Epithelial cell of prostate (primary cell): ENCODE data around the gene ROR2.

ENCODE experiments used
- DNase-seq: peaks from one replicate; pipeline ENCODE4 v3.0.0-alpha.2; 2011; ENCODE audit warnings: low read depth, low spot score
- H3K27ac ChIP-seq: fragments of 450-650 bp; 2 replicates; pipeline ENCODE4 v1.5.1; 2017; ENCODE audit warnings: mild to moderate bottlenecking

Gene ROR2

GRCh38 chr9:91825422-91825821, 124.6 kb downstream of the ROR2 start:
- DNase-seq: peak; percentile 24
- H3K27ac ChIP-seq: peak overlapping the region; percentile 45

- peak overlapping the region; percentile 45 for H3K27ac ChIP-seq
- no peak for DNase-seq
Observed at GRCh38 chr9:91824601-91825305, 125.3 kb downstream of the ROR2 start.

- no peak overlapping the region for H3K27ac ChIP-seq
Observed at GRCh38 chr9:91824151-91824550, 125.9 kb downstream of the ROR2 start.

DNA sequence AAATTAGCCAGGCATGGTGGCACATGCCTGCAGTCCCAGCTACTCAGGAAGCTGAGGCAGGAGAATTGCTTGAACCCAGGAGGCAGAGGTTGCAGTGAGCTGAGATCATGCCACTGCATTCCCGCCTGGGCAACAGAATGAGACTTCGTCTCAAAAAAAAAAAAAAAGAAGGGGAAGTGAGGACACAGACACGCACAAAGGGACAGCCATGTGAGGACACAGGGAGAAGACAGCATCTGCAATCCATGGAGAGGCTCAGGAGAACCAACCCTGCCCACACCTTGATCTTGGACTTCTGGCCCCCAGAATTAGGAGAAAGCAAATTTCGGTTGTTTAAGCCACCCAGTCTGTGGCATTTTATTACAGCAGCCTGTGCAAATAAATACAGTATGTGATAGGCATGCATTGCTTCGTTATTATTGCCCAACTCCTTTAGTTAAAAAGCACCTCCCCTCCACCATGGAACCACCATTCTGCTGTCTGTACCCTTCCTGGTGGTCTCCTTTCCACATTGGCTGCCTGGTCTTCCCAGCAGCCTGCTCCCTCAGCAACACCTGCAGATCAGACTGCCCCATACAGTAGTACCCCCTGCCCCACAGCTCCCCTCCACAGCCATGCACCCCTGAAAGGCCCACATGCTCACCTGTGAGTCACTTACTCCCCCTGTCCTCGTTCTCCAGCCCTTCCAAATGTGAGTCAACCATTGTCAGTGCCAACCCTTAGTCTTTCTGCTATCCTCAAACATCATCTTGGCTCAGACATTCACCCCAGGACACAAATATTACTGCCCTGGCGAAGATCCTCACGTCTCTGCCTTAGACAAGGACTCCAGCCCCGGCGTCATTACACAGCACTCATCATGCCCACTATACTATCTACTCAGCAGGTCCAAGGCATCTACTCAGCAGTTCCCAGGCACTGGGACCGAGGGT, 128.8 kb downstream of the ROR2 start:
- H3K27ac ChIP-seq: no peak overlapping the region

More at GRCh38 chr9:91824151-91824550, 125.9 kb downstream of the ROR2 start:
- no peak for DNase-seq

DNA sequence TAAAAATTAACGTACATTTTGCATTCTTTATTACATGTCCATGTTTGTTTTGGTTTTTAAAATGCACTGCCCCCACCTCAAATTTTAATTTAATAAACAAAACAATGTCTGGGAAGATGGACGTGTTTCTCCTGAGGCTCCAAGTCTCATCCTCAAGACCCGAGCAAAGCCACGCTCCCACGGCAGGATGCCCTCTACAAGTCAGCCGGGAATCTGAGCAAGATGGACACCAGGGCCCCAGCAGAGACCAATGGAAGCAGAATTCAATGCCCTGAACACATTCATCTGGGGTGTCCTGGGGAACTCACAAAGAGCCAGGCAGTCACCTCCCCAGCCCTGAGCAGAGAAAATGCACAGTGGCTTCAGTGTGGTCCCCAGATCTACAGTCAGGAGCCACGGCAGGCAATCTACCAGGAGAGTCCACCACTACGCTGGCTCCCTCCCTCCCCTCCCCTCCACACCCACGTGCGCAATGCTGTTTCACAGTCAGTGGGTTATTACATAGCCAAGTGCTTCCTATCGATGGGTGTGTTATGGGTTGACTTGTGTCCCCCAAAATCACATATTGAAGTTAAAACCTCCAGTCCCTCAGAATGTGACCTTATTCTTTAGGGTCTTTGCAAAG, 129.8 kb downstream of the ROR2 start:
- no peak for DNase-seq
- H3K27ac ChIP-seq: no peak overlapping the region

More for the DNA sequence above, 128.8 kb downstream of the ROR2 start:
- no peak for DNase-seq

DNA sequence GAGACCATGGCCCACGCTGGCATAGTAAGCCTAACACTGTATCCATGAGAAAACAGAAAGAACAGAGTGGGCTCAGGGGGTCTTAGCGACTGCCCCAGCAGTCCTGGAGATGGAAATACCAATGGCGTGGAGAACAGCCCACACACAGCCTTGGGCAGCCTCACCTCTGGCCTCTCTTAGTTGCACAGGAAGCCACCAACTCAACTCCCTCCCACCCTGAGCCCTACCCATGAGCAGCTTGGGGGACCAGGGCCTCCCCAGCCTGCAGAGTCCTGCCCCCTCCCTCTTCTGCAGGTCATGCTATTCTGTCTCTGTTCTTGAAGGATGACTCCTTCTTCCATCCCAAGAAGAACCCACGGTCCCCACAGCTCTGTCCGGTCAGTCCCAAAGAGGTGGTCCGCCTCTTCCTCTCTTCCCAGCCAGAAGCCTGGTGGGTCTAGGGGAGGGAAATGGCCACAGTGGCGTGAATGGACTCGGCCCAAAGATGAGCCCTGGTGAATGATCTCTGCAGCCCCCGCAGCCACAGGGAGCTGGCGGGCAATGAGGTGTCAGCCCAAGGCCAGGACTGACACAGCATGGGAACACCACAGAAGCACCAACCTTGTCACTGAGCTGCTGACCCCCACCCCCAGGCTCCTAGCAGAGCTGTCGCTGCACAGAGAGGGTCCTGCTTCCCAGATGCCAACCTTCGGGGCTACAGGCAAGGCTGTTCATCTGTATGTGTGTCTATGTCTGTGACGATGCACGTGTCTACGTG, 131.2 kb downstream of the ROR2 start:
- no peak for DNase-seq
- no peak overlapping the region for H3K27ac ChIP-seq

- H3K27ac ChIP-seq: no peak overlapping the region
- no peak for DNase-seq
Observed at GRCh38 chr9:91818225-91818585, 131.8 kb downstream of the ROR2 start.

DNA sequence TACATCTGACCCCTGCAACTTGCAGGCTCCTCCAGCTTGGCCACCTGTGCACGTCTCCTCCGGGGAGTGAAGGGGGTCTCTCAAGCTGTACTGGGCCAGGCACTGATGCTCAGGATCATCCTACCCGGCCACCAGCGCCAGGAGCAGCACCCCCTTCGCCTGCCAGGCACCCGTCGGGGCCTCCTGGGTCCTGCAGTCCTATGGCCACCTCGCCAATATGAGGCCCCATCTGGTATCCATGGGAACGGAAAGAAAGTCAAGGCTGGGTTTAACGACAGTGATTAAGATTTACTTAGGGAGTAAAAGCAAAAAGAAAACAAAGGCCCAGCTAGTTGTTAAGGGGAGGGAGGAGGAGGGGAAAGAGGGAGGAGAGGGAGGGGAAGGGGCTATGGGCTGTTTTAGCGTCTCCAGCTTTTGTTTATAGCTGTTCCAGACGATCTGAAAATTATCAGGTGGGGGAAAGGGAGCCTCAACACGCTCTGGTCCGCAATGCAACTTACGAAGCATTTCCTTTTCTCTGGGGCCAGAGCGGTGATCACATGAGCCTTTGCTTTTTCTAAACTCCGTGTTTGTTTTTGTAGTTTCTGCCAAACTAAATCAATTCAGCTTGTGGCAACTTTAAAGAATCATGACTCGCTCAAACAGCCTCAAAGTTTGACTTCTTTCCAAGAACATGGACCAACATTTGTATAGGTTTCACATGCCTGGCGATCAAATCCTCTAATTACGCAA, 132.4 kb downstream of the ROR2 start:
- no peak overlapping the region for H3K27ac ChIP-seq
- no peak for DNase-seq

- no peak for DNase-seq
- no peak overlapping the region for H3K27ac ChIP-seq
Observed at GRCh38 chr9:91817106-91817492, 132.9 kb downstream of the ROR2 start.

DNA sequence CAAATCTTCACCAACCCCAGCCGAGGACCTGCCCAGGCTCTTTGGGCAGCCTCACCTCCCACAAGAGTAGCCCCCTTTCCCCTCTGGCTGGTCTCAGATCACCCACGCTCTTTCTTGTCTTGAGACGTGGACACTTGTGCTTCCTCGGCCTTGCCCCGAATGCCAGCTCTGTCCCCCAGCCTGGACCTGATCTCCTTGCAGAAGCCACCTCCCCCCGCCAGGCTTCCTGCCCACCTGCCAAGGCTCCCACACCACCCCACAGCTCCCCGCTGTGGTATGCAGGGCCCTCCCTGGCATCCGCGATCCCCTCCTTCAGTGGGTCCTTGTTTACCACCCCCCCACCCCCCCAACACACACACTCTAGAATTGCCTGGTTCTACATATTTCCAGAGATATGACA, 133.7 kb downstream of the ROR2 start:
- no peak for DNase-seq
- H3K27ac ChIP-seq: no peak overlapping the region

DNA sequence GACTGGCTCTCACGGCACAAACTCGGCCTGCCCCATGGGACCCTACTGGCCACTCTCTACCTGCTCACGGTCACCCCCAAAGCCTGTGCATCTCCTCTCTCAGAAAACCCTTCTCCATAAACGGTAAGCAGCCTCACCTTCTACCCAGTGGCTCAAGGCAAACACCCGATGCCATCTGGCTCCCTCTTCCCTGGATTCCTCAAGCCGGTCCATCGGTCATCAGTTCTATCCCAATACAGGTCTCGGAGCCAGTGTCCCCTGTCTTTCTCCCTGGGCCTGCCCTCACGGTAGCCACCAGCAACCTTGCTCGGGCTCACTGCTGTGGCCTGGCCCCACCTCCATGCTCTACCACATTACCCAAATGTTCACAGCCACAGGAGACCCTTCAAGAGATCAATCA, 134.1 kb downstream of the ROR2 start:
- H3K27ac ChIP-seq: no peak overlapping the region

GRCh38 chr9:91814753-91815152, 135.3 kb downstream of the ROR2 start:
- DNase-seq: no peak

More for the DNA sequence above, 134.1 kb downstream of the ROR2 start:
- DNase-seq: no peak

DNA sequence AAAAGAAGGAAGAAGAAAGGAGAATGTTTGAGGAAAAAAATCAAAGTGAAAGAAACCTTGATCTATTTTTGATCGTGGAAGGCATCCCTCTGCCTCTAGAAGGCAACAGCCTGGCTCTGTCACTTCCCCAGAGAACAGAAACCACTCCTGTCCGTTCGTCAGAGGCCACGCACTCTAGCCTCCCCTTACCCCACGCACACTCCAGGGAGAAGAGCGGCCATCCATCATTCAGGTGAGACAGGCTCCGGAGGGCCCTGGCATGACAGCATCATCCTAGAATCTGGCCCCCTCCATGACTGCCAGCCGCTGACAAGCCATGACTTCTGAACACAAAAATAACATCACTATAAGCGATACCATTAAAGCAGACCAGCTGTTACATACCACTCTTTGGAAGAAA, 135.8 kb downstream of the ROR2 start:
- no peak for DNase-seq
- H3K27ac ChIP-seq: no peak overlapping the region

More at GRCh38 chr9:91814753-91815152, 135.3 kb downstream of the ROR2 start:
- no peak overlapping the region for H3K27ac ChIP-seq

DNA sequence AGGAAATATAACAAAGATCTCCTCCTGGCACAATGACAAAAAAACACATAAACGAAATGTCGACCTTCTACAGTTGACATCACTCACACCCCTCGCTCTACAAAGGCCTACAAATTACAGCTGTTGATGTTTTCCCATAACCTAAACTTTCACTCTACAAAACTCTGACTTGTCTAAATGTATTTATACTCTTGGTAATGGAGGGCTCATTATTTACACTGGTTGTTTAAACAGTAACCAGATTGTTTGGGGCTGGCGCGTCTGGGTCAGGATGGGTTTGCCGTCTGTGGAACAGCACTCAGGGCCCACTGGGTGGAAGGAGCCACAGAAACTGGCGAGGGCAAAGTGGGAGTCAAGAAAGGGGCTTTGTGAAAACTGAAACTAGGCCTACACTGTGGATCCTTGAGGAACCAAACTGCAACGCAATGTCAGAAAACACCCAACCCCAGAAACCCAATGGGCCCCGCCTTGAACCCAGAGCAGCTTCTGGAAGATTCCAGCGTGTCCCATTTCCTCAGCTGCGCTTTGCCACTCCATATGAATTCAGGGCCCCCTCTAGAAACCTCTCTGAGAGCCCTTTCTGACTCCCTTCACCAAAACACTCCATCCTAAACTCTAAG, 136.7 kb downstream of the ROR2 start:
- no peak for DNase-seq
- no peak overlapping the region for H3K27ac ChIP-seq

GRCh38 chr9:91812191-91812590, 137.8 kb downstream of the ROR2 start:
- no peak overlapping the region for H3K27ac ChIP-seq
- DNase-seq: no peak

GRCh38 chr9:91811024-91811909, 138.8 kb downstream of the ROR2 start:
- DNase-seq: no peak
- H3K27ac ChIP-seq: no peak overlapping the region

- no peak for DNase-seq
- no peak overlapping the region for H3K27ac ChIP-seq
Observed at GRCh38 chr9:91810286-91810905, 139.6 kb downstream of the ROR2 start.
